ENCODE results near the gene CDK5. TPM values are rescaled to one million over a fixed set of nuclear protein-coding genes. Genes with fewer than 3 reads are reported as not detected.

The CDK5 gene
- total and polyA plus RNA-seq, 2 of the 13 experiments (the other 11 are each of a cell fraction or from before 2014, with no cell fraction given): 16.4 to 21.3 TPM

DNA sequence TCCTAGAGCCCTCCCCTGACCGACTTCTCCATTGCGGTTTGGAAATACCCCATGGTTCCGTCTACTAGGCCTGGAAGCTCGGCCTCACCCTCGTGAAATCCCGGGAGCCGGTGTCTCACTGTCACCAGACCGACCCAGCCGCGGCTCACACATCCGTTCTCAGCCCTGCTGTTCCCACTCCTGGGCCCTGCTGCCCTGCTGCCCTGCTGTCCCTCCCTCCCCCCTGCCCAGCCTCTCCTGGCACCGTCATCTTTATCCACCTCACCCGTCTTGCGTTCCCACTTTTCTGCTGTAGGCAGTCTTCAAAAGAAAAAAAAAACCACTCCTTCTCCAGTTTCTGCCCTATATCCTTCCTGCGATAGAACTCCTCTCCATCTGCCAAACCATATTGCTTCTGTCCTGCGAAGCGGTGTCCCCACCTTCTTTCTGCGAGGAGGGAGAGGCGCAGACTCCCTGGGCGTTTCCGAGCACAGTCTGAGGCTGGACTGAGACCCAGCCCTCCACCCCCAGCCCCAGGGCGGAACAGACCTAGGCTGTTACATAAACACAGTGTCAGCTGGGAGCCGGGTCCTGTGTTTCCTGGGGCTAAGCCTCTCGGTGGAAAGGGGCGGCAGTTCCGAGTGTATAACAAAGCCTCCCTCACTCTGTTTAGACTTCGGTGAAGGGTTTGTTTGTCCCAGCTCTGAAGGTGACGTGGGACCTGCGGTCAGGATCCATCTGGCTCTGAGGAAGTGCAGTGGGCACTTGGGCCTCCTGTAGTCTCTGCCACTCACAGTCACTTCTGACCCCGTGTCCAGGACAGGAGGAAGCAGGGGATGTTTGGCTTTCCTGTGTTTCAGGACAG lies 31.4 kb upstream of the CDK5 start (continued):
- TF ChIP-seq, protein P1, sequence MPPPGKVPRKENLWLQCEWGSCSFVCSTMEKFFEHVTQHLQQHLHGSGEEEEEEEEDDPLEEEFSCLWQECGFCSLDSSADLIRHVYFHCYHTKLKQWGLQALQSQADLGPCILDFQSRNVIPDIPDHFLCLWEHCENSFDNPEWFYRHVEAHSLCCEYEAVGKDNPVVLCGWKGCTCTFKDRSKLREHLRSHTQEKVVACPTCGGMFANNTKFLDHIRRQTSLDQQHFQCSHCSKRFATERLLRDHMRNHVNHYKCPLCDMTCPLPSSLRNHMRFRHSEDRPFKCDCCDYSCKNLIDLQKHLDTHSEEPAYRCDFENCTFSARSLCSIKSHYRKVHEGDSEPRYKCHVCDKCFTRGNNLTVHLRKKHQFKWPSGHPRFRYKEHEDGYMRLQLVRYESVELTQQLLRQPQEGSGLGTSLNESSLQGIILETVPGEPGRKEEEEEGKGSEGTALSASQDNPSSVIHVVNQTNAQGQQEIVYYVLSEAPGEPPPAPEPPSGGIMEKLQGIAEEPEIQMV (CRISPR knock-in tag; IDR thresholded peaks at IDR 0.05; ENCODE audit: low read depth): no peak
- TF ChIP-seq, protein P2, sequence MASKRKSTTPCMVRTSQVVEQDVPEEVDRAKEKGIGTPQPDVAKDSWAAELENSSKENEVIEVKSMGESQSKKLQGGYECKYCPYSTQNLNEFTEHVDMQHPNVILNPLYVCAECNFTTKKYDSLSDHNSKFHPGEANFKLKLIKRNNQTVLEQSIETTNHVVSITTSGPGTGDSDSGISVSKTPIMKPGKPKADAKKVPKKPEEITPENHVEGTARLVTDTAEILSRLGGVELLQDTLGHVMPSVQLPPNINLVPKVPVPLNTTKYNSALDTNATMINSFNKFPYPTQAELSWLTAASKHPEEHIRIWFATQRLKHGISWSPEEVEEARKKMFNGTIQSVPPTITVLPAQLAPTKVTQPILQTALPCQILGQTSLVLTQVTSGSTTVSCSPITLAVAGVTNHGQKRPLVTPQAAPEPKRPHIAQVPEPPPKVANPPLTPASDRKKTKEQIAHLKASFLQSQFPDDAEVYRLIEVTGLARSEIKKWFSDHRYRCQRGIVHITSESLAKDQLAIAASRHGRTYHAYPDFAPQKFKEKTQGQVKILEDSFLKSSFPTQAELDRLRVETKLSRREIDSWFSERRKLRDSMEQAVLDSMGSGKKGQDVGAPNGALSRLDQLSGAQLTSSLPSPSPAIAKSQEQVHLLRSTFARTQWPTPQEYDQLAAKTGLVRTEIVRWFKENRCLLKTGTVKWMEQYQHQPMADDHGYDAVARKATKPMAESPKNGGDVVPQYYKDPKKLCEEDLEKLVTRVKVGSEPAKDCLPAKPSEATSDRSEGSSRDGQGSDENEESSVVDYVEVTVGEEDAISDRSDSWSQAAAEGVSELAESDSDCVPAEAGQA (IDR thresholded peaks at IDR 0.05; ENCODE audit: low read depth): no peak
- TF ChIP-seq, protein P2 (CRISPR knock-in tag; IDR thresholded peaks at IDR 0.05; ENCODE audit: borderline replicate concordance): no peak
- no peak for TF ChIP-seq MTA3 (CRISPR knock-in tag; IDR thresholded peaks at IDR 0.05)
- no peak for TF ChIP-seq ZNF567 (CRISPR knock-in tag; IDR thresholded peaks at IDR 0.05; ENCODE audit: borderline replicate concordance)
- TF ChIP-seq ESRRA (CRISPR knock-in tag; IDR thresholded peaks at IDR 0.05; ENCODE audit: low read depth): no peak
- no peak for TF ChIP-seq ARNT (IDR thresholded peaks at IDR 0.05)
- TF ChIP-seq, protein P3, sequence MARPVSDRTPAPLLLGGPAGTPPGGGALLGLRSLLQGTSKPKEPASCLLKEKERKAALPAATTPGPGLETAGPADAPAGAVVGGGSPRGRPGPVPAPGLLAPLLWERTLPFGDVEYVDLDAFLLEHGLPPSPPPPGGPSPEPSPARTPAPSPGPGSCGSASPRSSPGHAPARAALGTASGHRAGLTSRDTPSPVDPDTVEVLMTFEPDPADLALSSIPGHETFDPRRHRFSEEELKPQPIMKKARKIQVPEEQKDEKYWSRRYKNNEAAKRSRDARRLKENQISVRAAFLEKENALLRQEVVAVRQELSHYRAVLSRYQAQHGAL (CRISPR knock-in tag; IDR thresholded peaks at IDR 0.05; ENCODE audit: not compliant biosample characterization): no peak
- TF ChIP-seq HIVEP1 (CRISPR knock-in tag; IDR thresholded peaks at IDR 0.05): no peak
- no peak for TF ChIP-seq CHCHD3 (CRISPR knock-in tag; IDR thresholded peaks at IDR 0.05)
- TF ChIP-seq KLF13 (CRISPR knock-in tag; IDR thresholded peaks at IDR 0.05): no peak
- TF ChIP-seq SMAD9 (CRISPR knock-in tag; IDR thresholded peaks at IDR 0.05): no peak
- no peak for TF ChIP-seq ZNF816 (CRISPR knock-in tag; IDR thresholded peaks at IDR 0.05; ENCODE audit: borderline replicate concordance)
- no peak for TF ChIP-seq ZNF780A (CRISPR knock-in tag; IDR thresholded peaks at IDR 0.05)
- TF ChIP-seq, protein P4, sequence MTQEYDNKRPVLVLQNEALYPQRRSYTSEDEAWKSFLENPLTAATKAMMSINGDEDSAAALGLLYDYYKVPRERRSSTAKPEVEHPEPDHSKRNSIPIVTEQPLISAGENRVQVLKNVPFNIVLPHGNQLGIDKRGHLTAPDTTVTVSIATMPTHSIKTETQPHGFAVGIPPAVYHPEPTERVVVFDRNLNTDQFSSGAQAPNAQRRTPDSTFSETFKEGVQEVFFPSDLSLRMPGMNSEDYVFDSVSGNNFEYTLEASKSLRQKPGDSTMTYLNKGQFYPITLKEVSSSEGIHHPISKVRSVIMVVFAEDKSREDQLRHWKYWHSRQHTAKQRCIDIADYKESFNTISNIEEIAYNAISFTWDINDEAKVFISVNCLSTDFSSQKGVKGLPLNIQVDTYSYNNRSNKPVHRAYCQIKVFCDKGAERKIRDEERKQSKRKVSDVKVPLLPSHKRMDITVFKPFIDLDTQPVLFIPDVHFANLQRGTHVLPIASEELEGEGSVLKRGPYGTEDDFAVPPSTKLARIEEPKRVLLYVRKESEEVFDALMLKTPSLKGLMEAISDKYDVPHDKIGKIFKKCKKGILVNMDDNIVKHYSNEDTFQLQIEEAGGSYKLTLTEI (CRISPR knock-in tag; conservative IDR thresholded peaks at IDR 0.05): no peak

Data from HepG2 (cell line).